Colon (tissue), 2 donors: ENCODE data around the gene TGM3.

Source experiments
- FAIRE-seq: peaks from 2 replicates; lab custom pipeline; 2012; peaks lifted over from hg19 to GRCh38; lab: Jason Lieb, UNC
- donor health status: control.
- donor health status: control.

Gene TGM3

DNA sequence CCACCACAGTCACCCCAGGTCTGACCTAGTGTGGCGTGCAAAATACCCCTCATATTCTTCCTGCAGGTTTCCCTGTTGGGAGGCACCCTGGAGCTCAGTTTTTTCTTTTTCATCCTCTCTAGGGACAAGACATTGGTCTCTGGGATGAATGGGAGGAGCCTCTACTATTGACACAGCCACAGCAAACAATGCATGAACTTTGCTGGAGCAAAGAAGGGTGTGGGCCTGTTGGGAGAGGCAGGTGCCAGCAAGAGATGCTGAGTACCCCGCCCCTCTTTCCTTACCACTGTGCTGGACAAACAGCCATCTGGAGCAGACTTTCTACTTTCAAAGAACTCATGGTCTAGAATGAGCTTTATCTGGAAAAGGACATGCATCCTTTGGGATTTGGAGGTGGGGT is 10.1 kb downstream of the TGM3 start:
- no peak for FAIRE-seq

DNA sequence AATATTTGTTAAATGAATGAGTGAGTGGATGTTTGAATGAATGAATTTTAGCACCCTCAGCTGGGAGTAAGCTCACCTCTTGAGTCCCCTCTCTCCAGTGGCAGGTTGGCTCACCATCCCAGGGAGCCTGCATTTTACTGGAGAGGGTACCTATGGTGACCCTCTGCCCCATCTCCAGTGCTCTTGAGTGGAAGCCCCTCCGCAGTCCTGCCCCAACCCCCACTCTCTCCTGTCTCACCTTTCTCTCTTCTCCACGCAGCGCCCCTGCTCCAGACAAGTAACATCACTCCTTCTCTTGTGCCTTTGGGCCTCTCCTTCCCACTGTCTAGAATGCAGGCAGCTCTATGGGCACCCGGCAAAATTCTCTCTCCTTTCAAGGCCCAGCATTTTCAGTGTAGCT is 11.3 kb downstream of the TGM3 start:
- no peak for FAIRE-seq

DNA sequence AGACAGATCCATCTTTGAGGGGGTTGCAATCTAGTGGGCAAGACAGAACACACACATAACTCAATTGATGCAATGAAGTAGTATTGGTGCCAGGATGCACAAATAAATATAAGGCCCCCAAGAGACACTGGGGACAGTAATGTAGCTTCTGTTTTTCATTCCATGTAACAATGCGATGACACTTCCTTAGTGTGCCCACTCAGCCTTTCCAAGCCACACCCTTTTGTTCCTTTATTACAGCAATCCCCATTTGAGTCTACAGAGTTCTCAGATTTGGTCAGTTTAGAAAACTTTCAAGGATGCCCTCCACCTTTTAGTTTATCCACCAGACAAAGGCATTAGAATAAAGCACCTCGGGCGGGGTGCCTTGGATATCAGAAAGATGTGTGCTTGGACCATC is 15.5 kb downstream of the TGM3 start:
- FAIRE-seq, result no peak

DNA sequence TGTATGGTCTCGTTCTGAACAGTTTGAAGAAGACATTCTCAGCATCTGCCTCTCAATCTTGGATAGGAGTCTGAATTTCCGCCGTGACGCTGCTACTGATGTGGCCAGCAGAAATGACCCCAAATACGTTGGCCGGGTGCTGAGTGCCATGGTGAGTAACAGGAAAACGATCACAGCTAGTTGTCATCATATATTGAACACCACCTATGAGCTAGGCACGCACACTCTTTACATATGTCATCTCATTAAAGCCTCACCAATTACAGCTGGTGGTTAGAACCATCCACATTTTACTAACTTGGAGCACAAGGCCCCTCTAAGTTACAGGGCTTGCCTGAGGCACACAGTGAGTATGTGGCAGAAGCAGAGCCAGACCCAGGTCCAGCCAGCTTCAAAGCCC is 17.1 kb downstream of the TGM3 start:
- no peak for FAIRE-seq

DNA sequence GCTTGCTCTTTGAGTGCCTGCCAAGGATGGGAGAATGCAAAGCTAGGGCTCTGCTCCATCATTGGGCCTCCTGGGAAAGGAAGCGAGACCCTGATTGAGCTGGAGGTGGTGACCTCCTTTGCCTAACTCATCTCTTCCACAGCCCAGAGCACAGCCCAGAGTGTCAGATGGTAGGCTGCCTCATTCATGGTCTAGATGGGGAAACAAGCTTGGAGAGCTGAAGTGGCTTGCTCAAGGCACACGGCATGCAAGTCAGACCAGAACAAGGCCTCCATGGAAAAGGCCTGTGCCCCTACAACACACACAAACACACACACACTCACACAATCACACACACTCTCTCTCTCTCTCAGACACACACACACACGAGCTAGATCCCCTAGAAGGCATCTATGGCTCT is 17.5 kb downstream of the TGM3 start:
- no peak for FAIRE-seq

GRCh38 chr20:2314759-2315439 is 19.1 kb downstream of the TGM3 start:
- no peak for FAIRE-seq

DNA sequence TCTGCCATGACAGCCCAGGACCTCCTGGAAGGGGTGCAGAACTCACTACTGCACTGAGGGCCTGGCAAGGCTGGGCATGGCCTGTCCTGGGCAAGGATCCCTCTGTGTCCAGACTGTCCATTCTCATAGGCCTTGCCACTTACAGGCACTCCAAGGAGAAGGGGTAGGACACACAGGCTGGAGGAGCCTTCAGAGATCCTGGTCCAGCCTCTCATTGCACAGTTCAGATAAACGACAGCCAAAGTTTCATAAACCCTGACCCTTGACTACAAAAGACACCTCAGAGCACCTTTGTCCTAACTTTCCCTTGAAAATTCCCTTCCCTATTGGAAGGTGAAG is 19.6 kb downstream of the TGM3 start:
- no peak for FAIRE-seq

- FAIRE-seq, result no peak
Measured at GRCh38 chr20:2316847-2317495, 21.2 kb downstream of the TGM3 start.

GRCh38 chr20:2320813-2321658 is 25.2 kb downstream of the TGM3 start:
- FAIRE-seq, result no peak

DNA sequence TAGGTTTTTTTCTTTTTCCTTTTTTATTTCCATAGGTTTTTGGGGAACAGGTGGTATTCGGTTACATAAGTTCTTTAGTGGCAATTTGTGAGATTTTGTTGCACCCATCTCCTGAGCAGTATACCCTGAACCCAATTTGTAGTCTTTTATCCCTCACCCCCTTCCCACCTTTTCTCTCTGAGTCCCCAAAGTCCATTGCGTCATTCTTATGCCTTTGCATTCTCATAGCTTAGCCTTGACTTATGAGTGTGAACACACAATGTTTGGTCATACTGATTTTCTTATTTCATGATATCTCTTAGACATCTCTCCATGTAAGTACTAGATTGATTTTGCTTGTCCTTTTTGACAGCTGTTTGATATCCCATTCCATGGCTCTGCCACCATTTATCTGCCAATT is 27.2 kb downstream of the TGM3 start:
- no peak for FAIRE-seq

GRCh38 chr20:2326046-2326445 is 30.2 kb downstream of the TGM3 start:
- no peak for FAIRE-seq

GRCh38 chr20:2327620-2328555 is 32.1 kb downstream of the TGM3 start:
- no peak for FAIRE-seq

DNA sequence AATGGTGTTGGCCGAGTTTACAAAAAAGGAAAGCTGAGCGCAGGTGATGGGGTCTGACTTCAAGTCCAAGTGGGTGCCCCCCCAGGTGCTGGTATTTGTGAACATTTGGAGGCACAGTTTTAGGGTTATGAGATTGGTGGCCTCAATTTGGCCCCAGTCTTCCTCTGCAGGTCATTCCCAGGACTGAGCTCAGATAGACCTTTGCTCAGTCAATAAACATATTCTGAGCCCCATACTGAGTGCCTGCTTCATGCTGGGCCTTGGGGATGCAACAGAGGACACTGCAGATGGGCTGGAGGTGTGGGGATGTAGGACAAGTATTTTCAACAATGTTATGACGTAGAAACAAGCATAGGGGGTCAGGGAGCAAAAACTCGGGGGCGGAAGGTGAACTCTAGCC is 33.5 kb downstream of the TGM3 start:
- no peak for FAIRE-seq

DNA sequence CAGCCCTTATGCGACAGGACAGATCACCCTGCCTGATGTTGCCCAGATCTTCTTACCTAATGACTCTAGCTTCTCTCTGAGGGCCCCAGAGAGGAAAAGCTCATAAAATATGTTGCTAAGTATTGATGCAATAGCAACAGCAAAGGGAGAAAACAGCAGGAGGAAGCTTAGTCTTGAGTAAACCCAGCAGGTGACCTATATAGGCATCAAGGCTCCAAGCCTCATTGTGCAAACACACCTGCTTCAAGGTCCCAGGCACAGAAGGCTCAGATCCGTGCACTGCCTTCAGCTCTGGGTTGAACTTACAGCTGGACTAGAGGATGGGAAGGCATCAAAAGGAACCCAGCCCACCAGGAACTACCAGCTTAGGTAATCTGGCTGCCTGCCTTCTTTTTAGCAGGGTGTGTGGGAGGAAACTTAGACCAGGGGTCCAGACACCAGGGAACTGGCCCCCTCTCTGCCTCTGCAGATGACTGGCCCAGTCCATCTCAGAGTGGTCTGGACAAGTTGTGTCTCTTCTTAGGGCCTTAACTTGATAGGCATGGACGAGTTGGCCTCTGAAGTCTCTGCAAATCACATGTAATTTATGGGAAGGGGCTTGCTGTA is 34.4 kb downstream of the TGM3 start:
- no peak for FAIRE-seq

DNA sequence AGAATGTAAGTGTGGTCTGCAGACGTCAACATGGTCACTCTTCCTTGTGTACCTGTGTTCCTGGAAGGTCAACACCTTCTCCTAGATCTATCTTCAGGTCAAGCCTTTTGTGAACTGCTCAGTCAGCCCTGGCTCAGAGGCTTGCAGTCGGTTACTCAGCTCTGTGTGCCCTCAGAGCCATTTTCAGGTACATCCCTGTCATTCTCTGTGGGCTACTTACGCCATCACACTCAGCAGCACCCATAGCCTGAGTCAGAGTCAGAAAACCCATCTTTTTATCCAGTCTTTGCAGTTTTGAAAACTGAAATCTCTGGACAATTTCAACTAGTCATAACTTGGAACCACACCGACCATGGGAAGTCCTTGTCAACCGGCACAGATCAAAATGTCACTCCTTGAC is 35.3 kb downstream of the TGM3 start:
- FAIRE-seq, result no peak

GRCh38 chr20:2331901-2332565 is 36.2 kb downstream of the TGM3 start:
- FAIRE-seq, result no peak

- no peak for FAIRE-seq
Measured at GRCh38 chr20:2332711-2333110, 36.9 kb downstream of the TGM3 start.

GRCh38 chr20:2333821-2334220 is 38.0 kb downstream of the TGM3 start:
- no peak for FAIRE-seq

DNA sequence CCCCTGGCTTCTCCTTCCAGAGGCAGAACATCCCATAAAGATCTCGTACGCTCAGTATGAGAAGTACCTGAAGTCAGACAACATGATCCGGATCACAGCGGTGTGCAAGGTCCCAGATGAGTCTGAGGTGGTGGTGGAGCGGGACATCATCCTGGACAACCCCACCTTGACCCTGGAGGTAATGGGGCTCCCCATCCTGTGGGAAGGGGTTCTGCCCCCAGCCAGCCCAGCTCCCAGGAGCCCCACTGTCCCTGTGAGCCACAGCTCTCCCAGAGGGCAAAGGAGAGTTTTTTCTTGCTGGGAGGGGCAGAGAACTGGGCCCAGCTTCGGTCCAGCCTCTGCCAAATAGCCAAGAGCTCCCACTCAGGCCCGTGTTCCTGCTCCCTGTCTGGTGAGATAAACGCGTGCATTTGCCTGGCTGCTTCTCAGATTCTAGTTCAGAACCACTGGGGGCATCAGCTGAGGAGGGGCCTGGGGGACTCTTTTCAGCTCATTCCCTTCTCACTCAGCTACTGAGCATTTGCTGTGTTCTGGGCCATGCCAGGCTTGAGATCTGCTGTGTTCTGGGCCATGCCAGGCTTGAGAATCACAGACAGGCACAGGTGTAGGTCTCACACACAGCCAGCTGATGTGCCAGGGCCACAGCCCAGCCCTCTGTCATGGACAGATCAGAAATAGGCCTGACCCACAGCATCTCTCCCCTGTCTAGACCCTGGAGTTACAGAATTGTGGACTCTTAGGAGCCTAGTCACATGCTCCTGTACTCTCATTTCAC is 39.5 kb downstream of the TGM3 start:
- no peak for FAIRE-seq

DNA sequence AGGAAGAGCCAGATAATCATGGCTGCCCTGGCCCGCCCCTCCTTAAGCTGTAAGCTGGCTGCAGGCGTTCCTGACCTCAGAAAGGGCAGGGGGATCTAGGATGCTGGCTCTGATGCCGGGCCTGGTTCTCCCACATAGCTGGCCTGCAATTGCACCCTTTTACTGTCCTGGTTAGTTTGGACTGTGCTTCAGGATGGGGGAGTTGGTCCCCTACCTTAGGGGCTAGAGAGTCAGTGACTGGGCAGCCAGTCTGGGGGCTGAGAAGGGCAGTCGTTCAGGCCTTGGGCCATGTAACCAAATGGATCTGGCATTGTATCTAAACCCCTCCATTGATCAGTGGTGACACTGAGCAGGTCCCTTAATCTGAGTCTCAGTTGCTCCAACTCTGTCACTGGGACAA is 40.7 kb downstream of the TGM3 start:
- FAIRE-seq, result no peak

DNA sequence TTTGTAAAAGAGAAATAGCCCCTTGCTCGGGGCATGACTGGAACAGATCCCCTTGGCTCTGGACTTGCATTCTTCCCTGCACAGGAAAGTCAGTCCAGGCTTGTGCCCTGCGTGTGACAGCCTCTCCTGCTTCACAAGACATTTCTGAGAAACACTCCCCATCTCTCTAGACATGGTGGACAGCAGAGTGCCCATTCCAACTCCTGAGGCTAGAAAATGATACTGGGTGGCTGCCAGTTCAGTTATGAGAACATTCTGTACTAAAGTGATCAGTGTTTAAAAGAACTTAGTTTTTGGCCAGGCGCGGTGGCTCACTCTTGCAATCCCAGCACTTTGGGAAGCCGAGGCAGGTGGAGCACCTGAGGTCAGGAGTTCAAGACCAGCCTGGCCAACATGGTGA is 41.3 kb downstream of the TGM3 start:
- FAIRE-seq, result no peak
